H1 (cell line): ENCODE measurements around the gene AP1G2. TPM values are rescaled to one million over a fixed set of nuclear protein-coding genes. Genes with fewer than 3 reads are reported as not detected.
A peak's percentile ranks its signal among the peaks of the same experiment; 100 is the strongest.

Experiments
- CTCF ChIA-PET: fragments of 300-600 bp; sonication (Branson Sonifier 250); formaldehyde crosslinking; loops from one replicate; lab custom pipeline; 2021; ENCODE audit not compliant: partially characterized antibody; lab: Charles Lee
- POLR2A ChIA-PET: fragments of 300-600 bp; sonication (Branson Sonifier 250); formaldehyde crosslinking; loops from one replicate; lab custom pipeline; 2021; ENCODE audit warnings: inconsistent platforms; ENCODE audit not compliant: partially characterized antibody; lab: Charles Lee
- DNase-seq, 2 experiments: peaks; one replicate each; pipeline versions ENCODE4 v3.0.0 to v3.0.0-alpha.2; 2010 to 2022; ENCODE audit warnings: low spot score in 2 of 2, low read depth in 1 of 2, mixed read lengths in 1 of 2
- FAIRE-seq: peaks from 2 replicates; lab custom pipeline; 2011; peaks lifted over from hg19 to GRCh38; lab: Jason Lieb, UNC
- H2AFZ ChIP-seq: 2 replicates; pipeline ENCODE4 v1.8.1; 2012; ENCODE audit warnings: low read length, inconsistent platforms
- H2AK5ac ChIP-seq: 2 replicates; pipeline ENCODE4 v1.6.1; 2013; ENCODE audit warnings: low read depth, low read length
- H2BK120ac ChIP-seq: replicated peaks from 2 replicates; pipeline ENCODE3; 2013; ENCODE audit warnings: low read depth, low read length, inconsistent platforms
- H2BK12ac ChIP-seq: 2 replicates; pipeline ENCODE4 v1.6.1; 2013; ENCODE audit warnings: low read depth, low read length
- H2BK15ac ChIP-seq: 2 replicates; pipeline ENCODE4 v1.6.1; 2013; ENCODE audit warnings: low read length
- H2BK20ac ChIP-seq: 2 replicates; pipeline ENCODE4 v1.6.1; 2013; ENCODE audit warnings: low read length
- H2BK5ac ChIP-seq: 2 replicates; pipeline ENCODE4 v1.6.1; 2013; ENCODE audit warnings: low read depth, low read length
- H3K14ac ChIP-seq: 2 replicates; pipeline ENCODE4 v1.6.1; 2013; ENCODE audit warnings: inconsistent platforms; ENCODE audit not compliant: insufficient read length
- H3K18ac ChIP-seq: 2 replicates; pipeline ENCODE4 v1.6.1; 2013; ENCODE audit warnings: low read length; ENCODE audit errors: extremely low read depth
- H3K23ac ChIP-seq: 2 replicates; pipeline ENCODE4 v1.6.1; 2013; ENCODE audit warnings: inconsistent platforms; ENCODE audit not compliant: insufficient read length
- H3K23me2 ChIP-seq: 2 replicates; pipeline ENCODE4 v1.6.1; 2013; ENCODE audit warnings: low read depth, low read length
- H3K27ac ChIP-seq: 2 replicates; pipeline ENCODE4 v1.6.1; 2011; ENCODE audit warnings: low read depth, low read length, inconsistent platforms
- H3K27me3 ChIP-seq, 4 experiments: replicated peaks in 1 of 4; 1 replicate in 1 of 4; 2 replicates in 3 of 4; pipeline versions ENCODE4 v1.6.1 to v1.8.1; 2011 to 2013; ENCODE audit warnings: low read length in 3 of 4, mild to moderate bottlenecking in 3 of 4, inconsistent platforms in 2 of 4, mixed read lengths in 2 of 4, moderate library complexity in 1 of 4; ENCODE audit not compliant: control insufficient read depth in 3 of 4, insufficient read depth in 3 of 4; ENCODE audit errors: extremely low read depth in 1 of 4
- H3K36me3 ChIP-seq, 4 experiments: 2 replicates each; pipeline versions ENCODE4 v1.6.1 to v1.8.1; 2011 to 2013; ENCODE audit warnings: mild to moderate bottlenecking in 4 of 4, low read length in 3 of 4, moderate library complexity in 2 of 4, control low read depth in 1 of 4, inconsistent platforms in 1 of 4; ENCODE audit not compliant: insufficient read depth in 4 of 4, control insufficient read depth in 2 of 4
- H3K4ac ChIP-seq: replicated peaks from 2 replicates; pipeline ENCODE3; 2013; ENCODE audit warnings: low read length, low read depth, mixed read lengths, inconsistent platforms; ENCODE audit not compliant: insufficient read length
- H3K4me1 ChIP-seq, 4 experiments: replicated peaks in 1 of 4; 1 replicate in 1 of 4; 2 replicates in 3 of 4; pipeline versions ENCODE4 v1.6.1 to v1.8.1; 2011 to 2013; ENCODE audit warnings: low read length in 3 of 4, inconsistent platforms in 2 of 4, mixed read lengths in 1 of 4; ENCODE audit not compliant: insufficient read depth in 4 of 4, control insufficient read depth in 3 of 4
- H3K4me2 ChIP-seq, 2 experiments: 2 replicates each; pipeline versions ENCODE4 v1.6.1 to v1.8.1; 2011 to 2013; ENCODE audit warnings: low read depth in 2 of 2, low read length in 2 of 2, control low read depth in 1 of 2, inconsistent platforms in 1 of 2, mild to moderate bottlenecking in 1 of 2; ENCODE audit not compliant: insufficient read depth in 1 of 2
- H3K4me3 ChIP-seq, 4 experiments: fragments of 200-600, 300-600 bp in 1 of 4; sonication (generic), shearing (Covaris generic), sonication (Bioruptor Twin) in 1 of 4; 2 replicates each; pipeline versions ENCODE4 v1.5.1 to v1.8.1; 2011 to 2016; ENCODE audit warnings: low read length in 4 of 4, low read depth in 3 of 4, control low read depth in 2 of 4, inconsistent platforms in 2 of 4, mild to moderate bottlenecking in 2 of 4, mixed read lengths in 1 of 4, moderate library complexity in 1 of 4; ENCODE audit not compliant: insufficient read depth in 2 of 4; ENCODE audit errors: extremely low read depth in 1 of 4
- H3K56ac ChIP-seq: replicated peaks from 2 replicates; pipeline ENCODE3; 2013; ENCODE audit warnings: low read depth, mild to moderate bottlenecking, mixed read lengths, low read length, inconsistent platforms; ENCODE audit not compliant: insufficient read length
- H3K79me1 ChIP-seq: 2 replicates; pipeline ENCODE4 v1.6.1; 2013; ENCODE audit warnings: low read depth, low read length, control low read depth
- H3K79me2 ChIP-seq, 2 experiments: 2 replicates each; pipeline versions ENCODE4 v1.6.1 to v1.8.1; 2012 to 2013; ENCODE audit warnings: low read length in 2 of 2, mild to moderate bottlenecking in 2 of 2, inconsistent platforms in 1 of 2; ENCODE audit not compliant: insufficient read depth in 2 of 2, control insufficient read depth in 1 of 2
- H3K9ac ChIP-seq, 4 experiments: replicated peaks in 1 of 4; 1 replicate in 1 of 4; 2 replicates in 3 of 4; pipeline versions ENCODE4 v1.6.1 to v1.8.1; 2011 to 2013; ENCODE audit warnings: low read depth in 3 of 4, low read length in 3 of 4, control low read depth in 2 of 4, mild to moderate bottlenecking in 2 of 4, moderate library complexity in 2 of 4, inconsistent platforms in 1 of 4; ENCODE audit errors: extremely low read depth in 1 of 4
- H3K9me3 ChIP-seq, 2 experiments: 2 replicates each; pipeline versions ENCODE4 v1.6.1 to v1.8.1; 2012 to 2013; ENCODE audit warnings: mild to moderate bottlenecking in 2 of 2, moderate library complexity in 2 of 2, control low read depth in 1 of 2, inconsistent platforms in 1 of 2, low read depth in 1 of 2, low read length in 1 of 2, mixed read lengths in 1 of 2; ENCODE audit not compliant: insufficient read depth in 2 of 2
- H4K20me1 ChIP-seq, 2 experiments: replicated peaks in 1 of 2; 2 replicates each; pipeline versions ENCODE3 to v1.8.1; 2011 to 2013; ENCODE audit warnings: inconsistent platforms in 2 of 2, low read length in 2 of 2, mild to moderate bottlenecking in 1 of 2; ENCODE audit not compliant: insufficient read depth in 2 of 2, control insufficient read depth in 1 of 2
- H4K5ac ChIP-seq: 2 replicates; pipeline ENCODE4 v1.6.1; 2013; ENCODE audit warnings: low read length, low read depth, mixed read lengths, inconsistent platforms; ENCODE audit not compliant: insufficient read length
- H4K8ac ChIP-seq: 2 replicates; pipeline ENCODE4 v1.8.0; 2013; ENCODE audit warnings: mild to moderate bottlenecking, moderate library complexity, low read length, inconsistent platforms; ENCODE audit not compliant: insufficient read depth; ENCODE audit errors: extremely low read depth
- H4K91ac ChIP-seq: replicated peaks from 2 replicates; pipeline ENCODE3; 2013; ENCODE audit warnings: low read length, mixed read lengths, inconsistent platforms; ENCODE audit not compliant: insufficient read length
- BCL11A ChIP-seq, 2 experiments: IDR thresholded peaks; one replicate each; pipeline ENCODE4 v1.6.1; 2011; ENCODE audit warnings: low read depth in 2 of 2, low read length in 2 of 2, mild to moderate bottlenecking in 2 of 2
- CREB1 ChIP-seq: IDR thresholded peaks from 2 replicates; pipeline ENCODE4 v1.6.1; 2012; ENCODE audit warnings: inconsistent platforms
- FOSL1 ChIP-seq: IDR thresholded peaks from 2 replicates; pipeline ENCODE4 v1.6.1; 2011; ENCODE audit warnings: mild to moderate bottlenecking, low read depth, low read length, moderate library complexity; ENCODE audit not compliant: insufficient read depth
- GABPA ChIP-seq: IDR thresholded peaks from 2 replicates; pipeline ENCODE4 v1.6.1; 2011; ENCODE audit warnings: mild to moderate bottlenecking, low read length, moderate library complexity, borderline replicate concordance; ENCODE audit not compliant: insufficient read depth
- HDAC2 ChIP-seq, 2 experiments: fragments of 300-600 bp in 1 of 2; sonication (generic) in 1 of 2; IDR thresholded peaks; 2 replicates each; pipeline ENCODE4 v1.6.1; 2011 to 2012; ENCODE audit warnings: low read depth in 2 of 2, low read length in 2 of 2, mild to moderate bottlenecking in 2 of 2, moderate library complexity in 2 of 2, borderline replicate concordance in 1 of 2, inconsistent platforms in 1 of 2
- KDM5A ChIP-seq: fragments of 200-600 bp; IDR thresholded peaks from 2 replicates; pipeline ENCODE4 v1.7.1; 2012; ENCODE audit warnings: mild to moderate bottlenecking, low read length, inconsistent platforms, mixed read lengths
- POLR2AphosphoS5 ChIP-seq: IDR thresholded peaks from 2 replicates; pipeline ENCODE4 v1.6.1; 2011; ENCODE audit warnings: low read depth, low read length
- RAD21 ChIP-seq, 2 experiments: IDR thresholded peaks in 1 of 2; conservative IDR thresholded peaks in 1 of 2; 2 replicates each; pipeline ENCODE4 v1.6.1; 2011; ENCODE audit warnings: low read depth in 2 of 2, low read length in 2 of 2, improper control_type of control experiment in 1 of 2, inconsistent platforms in 1 of 2, mild to moderate bottlenecking in 1 of 2, moderate library complexity in 1 of 2
- SP4 ChIP-seq: IDR thresholded peaks from 2 replicates; pipeline ENCODE4 v1.6.1; 2012; ENCODE audit warnings: low read length, inconsistent platforms
- TAF1 ChIP-seq: IDR thresholded peaks from 2 replicates; pipeline ENCODE4 v1.6.1; 2011; ENCODE audit warnings: mild to moderate bottlenecking, low read depth, low read length
- WGBS, 2 experiments: shearing (Covaris generic) in 1 of 2; methylation state at CpG; one replicate each; pipeline versions ENCODE4 v1.1.6 to v1.1.7; 2013 to 2015; ENCODE audit warnings: low lambda C conversion rate in 2 of 2, mixed read lengths in 2 of 2, inconsistent platforms in 1 of 2, low coverage in 1 of 2, missing lambda C conversion rate in 1 of 2; ENCODE audit not compliant: insufficient replicate concordance in 2 of 2, insufficient coverage in 1 of 2, insufficient read length in 1 of 2; ENCODE audit errors: extremely low coverage in 1 of 2, missing lambda C conversion rate in 1 of 2; 5-methylcytosine and 5-hydroxymethylcytosine counted together
- polyA plus RNA-seq, 7 experiments: library from polyadenylated mRNA; depleted of rRNA in 3 of 7; stranded (reverse) in 5 of 7; unstranded in 2 of 7; fragments of >200 nt in 5 of 7; fragments of 200-250 nt in 2 of 7; gene quantifications; 1 replicate in 5 of 7; 2 replicates in 1 of 7; 4 replicates in 1 of 7; pipeline versions ENCODE4 v1.2.1 to v1.2.3, GENCODE V29; 2011 to 2013; ENCODE audit warnings: missing spikeins in 2 of 7, mixed read lengths in 2 of 7
- total RNA-seq: library from RNA; stranded (reverse); fragmentation: NEBNext Ultra II Directional; extraction: Animal tissue kit (Norgen Biotek cat#: 25700); gene quantifications from 2 replicates; pipeline ENCODE4 v1.2.1, GENCODE V29; 2021

AP1G2 gene
- total and polyA plus RNA-seq, 2 of the 8 experiments (the other 6 are each of a cell fraction or from before 2014, with no cell fraction given), result 70.9 to 134 TPM

GRCh38 chr14:23543403-23543802 lies 24.2 kb downstream of the AP1G2 start:
- peaks cover 16% of the 10 kb centered on the region for H3K23me2 ChIP-seq
- 92% methylated on average over 5 of the region's 5 CpGs; no CpG with 5 or more reads in 1 of the 2 experiments for WGBS, 2 experiments
- no peak overlapping the region for H3K23ac ChIP-seq
- H3K36me3 ChIP-seq, result peaks cover 0 to 16% (median 3%) of the 10 kb centered on the region in 4 experiments; a peak in 4 of 8 replicates
- H4K8ac ChIP-seq, result no peak overlapping the region
- H3K79me2 ChIP-seq, result peaks cover 3 to 51% of the 10 kb centered on the region in 2 experiments; a peak in 2 of 4 replicates
- H2BK20ac ChIP-seq, result 0 out of 2 replicates have a peak overlapping the region, but pooled peaks have one; percentile 63
- DNase-seq, result no peak
- peak overlapping the region; percentile 64; the same call in 1 of the 2 replicates for H2BK12ac ChIP-seq
- no peak overlapping the region for H4K5ac ChIP-seq
- peak overlapping the region; percentile 37 for H3K4ac ChIP-seq
- no peak overlapping the region for H3K4me3 ChIP-seq
- POLR2A ChIA-PET, result interaction anchor here (31.9 to 52.7 kb wide), 3 partner anchors 4 to 65 kb away, joined by 944 to 1523 read pairs (median 1523); partner anchors contain the start of genes AP1G2, NGDN, THTPA and ZFHX2
- no peak overlapping the region for H2BK120ac ChIP-seq
- peak overlapping the region; percentile 84; the same call in 1 of the 2 replicates for H2BK5ac ChIP-seq
- H3K18ac ChIP-seq, result no peak overlapping the region
- H3K9ac ChIP-seq, result no peak overlapping the region
- no peaks in the 10 kb centered on the region for H3K27me3 ChIP-seq
- no peaks in the 10 kb centered on the region for H3K9me3 ChIP-seq
- H3K4me2 ChIP-seq, result no peak overlapping the region
- no peak overlapping the region for H2AFZ ChIP-seq
- H4K91ac ChIP-seq, result peak overlapping the region; percentile 70
- H2AK5ac ChIP-seq, result peak overlapping the region; percentile 79
- no peak overlapping the region for H3K27ac ChIP-seq
- H4K20me1 ChIP-seq, result no peaks in the 10 kb centered on the region
- peaks cover 15% of the 10 kb centered on the region for H3K79me1 ChIP-seq
- no peak overlapping the region for H3K14ac ChIP-seq
- no peak for TF ChIP-seq HDAC2 (IDR thresholded peaks at IDR 0.05; ENCODE audit: borderline replicate concordance in 1 of 2, low read depth in 2 of 2, low read length in 2 of 2)
- no peak for TF ChIP-seq TAF1
- no peak for TF ChIP-seq GABPA
- TF ChIP-seq KDM5A, result no peak
- no peak for TF ChIP-seq SP4
- no peak for TF ChIP-seq RAD21 (IDR thresholded peaks at IDR 0.05 in 1 of 2, conservative IDR thresholded peaks at IDR 0.05 in 1 of 2; ENCODE audit: low read depth in 2 of 2, low read length in 2 of 2)
- TF ChIP-seq CREB1, result no peak
- no peak for TF ChIP-seq BCL11A (IDR thresholded peaks at IDR 0.05; ENCODE audit: low read depth in 2 of 2, low read length in 2 of 2)
- TF ChIP-seq POLR2AphosphoS5, result no peak
- TF ChIP-seq FOSL1, result no peak
- H3K4me1 ChIP-seq, result peaks cover 33 to 53% (median 41%) of the 10 kb centered on the region in 4 experiments
- FAIRE-seq, result no peak
- no peak overlapping the region; the same call in 1 of the 2 replicates for H2BK15ac ChIP-seq
- no peak overlapping the region for H3K56ac ChIP-seq
- CTCF ChIA-PET, result interaction anchor here (1.1 to 70.5 kb wide), 4 partner anchors 9 to 163 kb away, joined by 3 to 2092 read pairs (median 1314); partner anchors contain the start of genes AP1G2, NGDN, THTPA and ZFHX2
